H9 (cell line): ENCODE data around the gene ALKAL2. TPM values are rescaled to one million over a fixed set of nuclear protein-coding genes. Genes with fewer than 3 reads are reported as not detected.
A peak's percentile ranks its signal among the peaks of the same experiment; 100 is the strongest.

Experiments
- DNase-seq: peaks from one replicate; pipeline ENCODE4 v3.0.0-alpha.2; 2017
- H2AFZ ChIP-seq: one replicate; pipeline ENCODE4 v1.6.1; 2013; ENCODE audit warnings: mild to moderate bottlenecking, low read length, control low read depth, moderate library complexity
- H2AK5ac ChIP-seq: 2 replicates; pipeline ENCODE4 v1.6.1; 2013; ENCODE audit warnings: low read length, control low read depth, mixed read lengths; ENCODE audit not compliant: insufficient read length
- H2BK120ac ChIP-seq: one replicate; pipeline ENCODE4 v1.6.1; 2013; ENCODE audit warnings: low read depth, mild to moderate bottlenecking, low read length, control low read depth, inconsistent platforms; ENCODE audit not compliant: poor library complexity, severe bottlenecking
- H2BK12ac ChIP-seq: 2 replicates; pipeline ENCODE4 v1.6.1; 2013; ENCODE audit warnings: low read length, control low read depth, mixed read lengths, low read depth; ENCODE audit not compliant: insufficient read length
- H2BK15ac ChIP-seq: 2 replicates; pipeline ENCODE4 v1.6.1; 2013; ENCODE audit warnings: low read depth, low read length, control low read depth
- H2BK20ac ChIP-seq: one replicate; pipeline ENCODE4 v1.6.1; 2013; ENCODE audit warnings: low read depth, mild to moderate bottlenecking, low read length, control low read depth, inconsistent platforms; ENCODE audit not compliant: poor library complexity, severe bottlenecking
- H2BK5ac ChIP-seq: 2 replicates; pipeline ENCODE4 v1.6.1; 2013; ENCODE audit warnings: low read length, control low read depth, mixed read lengths; ENCODE audit not compliant: insufficient read length
- H3K14ac ChIP-seq: 2 replicates; pipeline ENCODE4 v1.6.1; 2013; ENCODE audit warnings: low read length, control low read depth; ENCODE audit not compliant: insufficient read depth
- H3K18ac ChIP-seq: 2 replicates; pipeline ENCODE4 v1.6.1; 2013; ENCODE audit warnings: low read depth, mild to moderate bottlenecking, mixed read lengths, low read length, control low read depth; ENCODE audit not compliant: insufficient read length
- H3K23ac ChIP-seq: 2 replicates; pipeline ENCODE4 v1.6.1; 2013; ENCODE audit warnings: low read length, control low read depth, mixed read lengths, low read depth; ENCODE audit not compliant: insufficient read length
- H3K23me2 ChIP-seq: 2 replicates; pipeline ENCODE4 v1.6.1; 2013; ENCODE audit warnings: low read depth, mild to moderate bottlenecking, mixed read lengths, low read length, control low read depth; ENCODE audit not compliant: insufficient read length, poor library complexity, severe bottlenecking
- H3K27ac ChIP-seq: 2 replicates; pipeline ENCODE4 v1.5.1; 2013; ENCODE audit warnings: low read length, control low read depth, mixed read lengths, low read depth; ENCODE audit not compliant: insufficient read length
- H3K27me3 ChIP-seq: 2 replicates; pipeline ENCODE4 v1.6.1; 2013; ENCODE audit warnings: low read length, control low read depth, inconsistent platforms; ENCODE audit not compliant: insufficient read depth
- H3K4ac ChIP-seq: 2 replicates; pipeline ENCODE4 v1.6.1; 2013; ENCODE audit warnings: low read depth, mild to moderate bottlenecking, control low read depth, inconsistent platforms, low read length, moderate library complexity
- H3K4me1 ChIP-seq: 2 replicates; pipeline ENCODE4 v1.6.1; 2013; ENCODE audit warnings: low read length, control low read depth, inconsistent platforms; ENCODE audit not compliant: insufficient read depth
- H3K4me2 ChIP-seq: 2 replicates; pipeline ENCODE4 v1.6.1; 2013; ENCODE audit warnings: low read length, control low read depth, mixed read lengths; ENCODE audit not compliant: insufficient read length, insufficient read depth
- H3K56ac ChIP-seq: 2 replicates; pipeline ENCODE4 v1.6.1; 2013; ENCODE audit warnings: low read depth, mild to moderate bottlenecking, mixed read lengths, low read length, control low read depth; ENCODE audit not compliant: insufficient read length
- H3K79me1 ChIP-seq: 2 replicates; pipeline ENCODE4 v1.6.1; 2013; ENCODE audit warnings: low read depth, mild to moderate bottlenecking, moderate library complexity, low read length, control low read depth, inconsistent platforms; ENCODE audit not compliant: insufficient read depth, poor library complexity, severe bottlenecking
- H3K79me2 ChIP-seq: 2 replicates; pipeline ENCODE4 v1.6.1; 2013; ENCODE audit warnings: low read length, control low read depth, inconsistent platforms; ENCODE audit not compliant: insufficient read depth
- H3K9ac ChIP-seq: 2 replicates; pipeline ENCODE4 v1.6.1; 2013; ENCODE audit warnings: low read length, control low read depth, mixed read lengths; ENCODE audit not compliant: insufficient read length; ENCODE audit errors: extremely low read depth
- H3K9me3 ChIP-seq: one replicate; pipeline ENCODE4 v1.6.1; 2013; ENCODE audit warnings: low read depth, low read length, inconsistent platforms; ENCODE audit not compliant: control insufficient read depth
- H3T11ph ChIP-seq: one replicate; pipeline ENCODE4 v1.6.1; 2013; ENCODE audit warnings: mild to moderate bottlenecking, low read length, control low read depth, inconsistent platforms
- H4K20me1 ChIP-seq: one replicate; pipeline ENCODE4 v1.6.1; 2013; ENCODE audit not compliant: control insufficient read depth, insufficient read length, insufficient read depth
- H4K5ac ChIP-seq: 2 replicates; pipeline ENCODE4 v1.6.1; 2013; ENCODE audit warnings: low read depth, mild to moderate bottlenecking, mixed read lengths, low read length, control low read depth; ENCODE audit not compliant: insufficient read length
- H4K8ac ChIP-seq: replicated peaks from 2 replicates; pipeline ENCODE4 v1.6.1; 2013; ENCODE audit warnings: low read length, control low read depth, mixed read lengths, low read depth; ENCODE audit not compliant: insufficient read length
- H4K91ac ChIP-seq: 2 replicates; pipeline ENCODE4 v1.6.1; 2013; ENCODE audit warnings: low read depth, mild to moderate bottlenecking, moderate library complexity, mixed read lengths, low read length, control low read depth; ENCODE audit not compliant: insufficient read length
- H3K27ac Mint-ChIP-seq, 3 experiments: 2 replicates in 2 of 3; 3 replicates in 1 of 3; pipeline ENCODE4 v1.8.0; 2020 to 2021; ENCODE audit warnings: mixed read lengths in 3 of 3, mild to moderate bottlenecking in 1 of 3, moderate library complexity in 1 of 3
- H3K27me3 Mint-ChIP-seq: 2 replicates; pipeline ENCODE4 v1.8.0; 2021; ENCODE audit warnings: low read depth, mild to moderate bottlenecking, moderate library complexity, mixed read lengths
- H3K36me3 Mint-ChIP-seq, 3 experiments: 2 replicates in 2 of 3; 3 replicates in 1 of 3; pipeline ENCODE4 v1.8.0; 2020 to 2021; ENCODE audit warnings: low read depth in 3 of 3, mixed read lengths in 3 of 3; ENCODE audit not compliant: insufficient read depth in 1 of 3
- H3K4me1 Mint-ChIP-seq, 2 experiments: 2 replicates each; pipeline ENCODE4 v1.8.0; 2020; ENCODE audit warnings: mixed read lengths in 2 of 2
- H3K4me3 Mint-ChIP-seq, 2 experiments: 2 replicates in 1 of 2; 3 replicates in 1 of 2; pipeline ENCODE4 v1.8.0; 2020 to 2021; ENCODE audit warnings: mild to moderate bottlenecking in 2 of 2, mixed read lengths in 2 of 2, moderate library complexity in 1 of 2
- H3K9me3 Mint-ChIP-seq, 2 experiments: 2 replicates in 1 of 2; 3 replicates in 1 of 2; pipeline ENCODE4 v1.8.0; 2020; ENCODE audit warnings: mild to moderate bottlenecking in 2 of 2, mixed read lengths in 2 of 2, moderate library complexity in 1 of 2
- CTCF ChIP-seq: fragments of 200-600 bp; sonication (generic); conservative IDR thresholded peaks from 3 replicates; pipeline ENCODE4 v1.8.0; 2021; ENCODE audit warnings: antibody characterized with exemption, mild to moderate bottlenecking
- WGBS: extraction: QIAGEN DNeasy Blood & Tissue Kit; methylation state at CpG from one replicate; pipeline ENCODE4 v1.1.7; 2013; ENCODE audit warnings: missing lambda C conversion rate, low lambda C conversion rate, mixed read lengths; ENCODE audit not compliant: insufficient read length; ENCODE audit errors: extremely low coverage; 5-methylcytosine and 5-hydroxymethylcytosine counted together
- total RNA-seq: library from RNA; stranded (reverse); gene quantifications from 2 replicates; pipeline ENCODE4 v1.2.1, GENCODE V29; 2021

The ALKAL2 gene
- total RNA-seq, 1 experiment from 2014 or later = 0.48 TPM

GRCh38 chr2:278312-278926 lies 9.5 kb downstream of the ALKAL2 start:
- Histone ChIP-seq H3K27me3 (no peaks in the 10 kb centered on the region), H2BK5ac (no peak overlapping the region), H3K4me2 (no peak overlapping the region), H2BK15ac (no peak overlapping the region), H4K5ac (no peak overlapping the region), H4K20me1 (no peaks in the 10 kb centered on the region), H2AK5ac (no peak overlapping the region), H2AFZ (no peak overlapping the region), H3K4ac (no peak overlapping the region), H3K18ac (no peak overlapping the region), H4K8ac (no peak overlapping the region), H3K56ac (no peak overlapping the region), H3K9ac (peak overlapping the region; percentile 13), H3K23ac (no peak overlapping the region), H2BK120ac (no peak overlapping the region), H3K23me2 (no peaks in the 10 kb centered on the region), H3K4me1 (no peaks in the 10 kb centered on the region), H3K27ac (no peak overlapping the region), H3K9me3 (no peaks in the 10 kb centered on the region), H3K79me1 (peaks cover 10% of the 10 kb centered on the region), H2BK12ac (no peak overlapping the region), H3T11ph (no peak overlapping the region), H3K79me2 (peaks cover 5% of the 10 kb centered on the region; the same call in 1 of the 2 replicates), H2BK20ac (no peak overlapping the region), H4K91ac (no peak overlapping the region), H3K14ac (no peak overlapping the region)
- WGBS = no CpG with 5 or more reads among the region's 2 CpGs
- TF ChIP-seq CTCF = no peak
- no peak overlapping the region for H3K27ac Mint-ChIP-seq
- H3K9me3 Mint-ChIP-seq = no peaks in the 10 kb centered on the region
- H3K4me1 Mint-ChIP-seq = peaks cover 4% of the 10 kb centered on the region in 2 experiments
- no peak for DNase-seq
- H3K36me3 Mint-ChIP-seq = peaks cover 36 to 67% (median 62%) of the 10 kb centered on the region in 3 experiments
- H3K27me3 Mint-ChIP-seq = no peaks in the 10 kb centered on the region
- H3K4me3 Mint-ChIP-seq = no peak overlapping the region; a peak in 1 of 5 replicates
